Measurements from ENCODE around the gene MYO1H. TPM values are rescaled to one million over a fixed set of nuclear protein-coding genes. Genes with fewer than 3 reads are reported as not detected.

The MYO1H gene
- total and polyA plus RNA-seq, 10 donors, result 0.05 TPM; not detected in 9

DNA sequence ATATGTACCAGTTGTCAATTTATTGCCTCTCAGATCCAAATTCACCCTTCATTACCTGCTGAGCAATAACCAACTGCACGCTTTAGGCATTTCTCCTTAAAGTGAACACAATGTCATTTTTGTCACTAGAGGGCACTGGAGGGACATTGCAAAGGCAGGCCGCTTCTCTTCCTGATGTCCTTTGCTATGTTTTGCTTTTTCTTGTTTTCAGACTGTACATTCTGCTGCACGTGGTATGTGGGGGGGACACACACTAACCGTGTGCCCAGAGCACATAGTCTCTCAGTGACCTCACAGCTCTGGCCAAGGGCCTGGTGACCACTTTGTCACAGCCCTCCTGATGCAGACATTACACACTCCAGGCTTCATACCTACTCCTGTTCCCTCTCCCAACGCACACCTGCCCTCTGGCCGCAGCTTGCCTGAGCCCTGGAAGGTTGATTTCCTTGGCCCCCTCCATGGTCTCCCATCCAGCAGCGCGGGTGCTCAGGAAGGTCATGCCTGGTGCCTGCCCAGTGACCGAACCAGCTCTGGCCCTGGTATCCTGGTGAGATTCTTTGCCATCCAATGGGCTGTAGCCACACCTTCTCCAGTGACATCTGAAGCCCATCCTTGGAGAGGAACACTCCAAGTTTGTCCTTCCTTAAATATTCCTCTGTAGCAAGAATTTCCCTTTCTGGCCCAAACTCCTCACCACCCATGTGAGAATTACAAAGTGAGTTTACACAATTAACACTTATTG, 39.9 kb downstream of the MYO1H start:
- 68 to 79% (median 71%) methylated on average over 9 of the region's 9 CpGs for WGBS, 5 donors
- no peak for TF ChIP-seq POLR2AphosphoS5 (IDR thresholded peaks at IDR 0.05)
- TF ChIP-seq, protein P1, sequence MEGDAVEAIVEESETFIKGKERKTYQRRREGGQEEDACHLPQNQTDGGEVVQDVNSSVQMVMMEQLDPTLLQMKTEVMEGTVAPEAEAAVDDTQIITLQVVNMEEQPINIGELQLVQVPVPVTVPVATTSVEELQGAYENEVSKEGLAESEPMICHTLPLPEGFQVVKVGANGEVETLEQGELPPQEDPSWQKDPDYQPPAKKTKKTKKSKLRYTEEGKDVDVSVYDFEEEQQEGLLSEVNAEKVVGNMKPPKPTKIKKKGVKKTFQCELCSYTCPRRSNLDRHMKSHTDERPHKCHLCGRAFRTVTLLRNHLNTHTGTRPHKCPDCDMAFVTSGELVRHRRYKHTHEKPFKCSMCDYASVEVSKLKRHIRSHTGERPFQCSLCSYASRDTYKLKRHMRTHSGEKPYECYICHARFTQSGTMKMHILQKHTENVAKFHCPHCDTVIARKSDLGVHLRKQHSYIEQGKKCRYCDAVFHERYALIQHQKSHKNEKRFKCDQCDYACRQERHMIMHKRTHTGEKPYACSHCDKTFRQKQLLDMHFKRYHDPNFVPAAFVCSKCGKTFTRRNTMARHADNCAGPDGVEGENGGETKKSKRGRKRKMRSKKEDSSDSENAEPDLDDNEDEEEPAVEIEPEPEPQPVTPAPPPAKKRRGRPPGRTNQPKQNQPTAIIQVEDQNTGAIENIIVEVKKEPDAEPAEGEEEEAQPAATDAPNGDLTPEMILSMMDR (IDR thresholded peaks at IDR 0.05 in 8 of 11, conservative IDR thresholded peaks at IDR 0.05 in 3 of 11), result peak in 2 of 11 experiments; percentile 19 to 22
- intact Hi-C loops (cut with DNase I; ENCODE audit: low total_unique reads), result no loop called here
- H3K4me1 ChIP-seq, result peaks cover 0 to 4% (median 0%) of the 10 kb centered on the region in 6 donors
- DNase-seq, result no peak
- no peaks in the 10 kb centered on the region for H3K36me3 ChIP-seq
- peaks cover 0 to 28% (median 0%) of the 10 kb centered on the region in 7 donors for H3K27me3 ChIP-seq (replicated peaks in 1 of 7)
- no peak overlapping the region for H3K4me3 ChIP-seq
- peaks cover 0 to 9% (median 3%) of the 10 kb centered on the region in 8 donors for H3K9me3 ChIP-seq
- H3K27ac ChIP-seq, result no peak overlapping the region

DNA sequence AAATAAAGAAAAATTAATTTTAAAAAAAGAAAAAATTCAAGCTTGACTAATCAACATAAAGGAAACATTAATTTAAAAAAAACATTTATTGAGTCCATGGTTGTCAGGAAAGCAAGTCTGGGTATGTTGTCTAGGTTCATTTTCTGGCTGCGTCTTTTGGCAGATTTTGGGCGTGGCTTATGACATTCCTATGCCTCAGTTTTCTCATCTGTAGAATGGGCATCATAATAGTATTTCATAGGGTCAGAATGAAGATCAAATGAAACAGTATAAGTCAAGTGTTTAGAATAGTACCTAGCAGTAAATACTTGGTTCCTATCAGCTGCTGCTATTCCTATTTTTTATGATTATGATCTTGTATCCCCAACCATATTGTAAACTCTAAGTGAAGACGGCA, 40.5 kb downstream of the MYO1H start:
- no peak overlapping the region for H3K27ac ChIP-seq
- peaks cover 0 to 9% (median 3%) of the 10 kb centered on the region in 8 donors for H3K9me3 ChIP-seq
- intact Hi-C loops (cut with DNase I; ENCODE audit: low total_unique reads), result no loop called here
- WGBS, 5 donors, result 81 to 96% (median 94%) methylated on average over 3 of the region's 3 CpGs
- peaks cover 0 to 4% (median 0%) of the 10 kb centered on the region in 6 donors for H3K4me1 ChIP-seq
- peaks cover 0 to 33% (median 0%) of the 10 kb centered on the region in 7 donors for H3K27me3 ChIP-seq (replicated peaks in 1 of 7)
- no peak for DNase-seq
- no peaks in the 10 kb centered on the region for H3K36me3 ChIP-seq
- no peak overlapping the region for H3K4me3 ChIP-seq
- TF ChIP-seq, protein P1 (IDR thresholded peaks at IDR 0.05 in 8 of 11, conservative IDR thresholded peaks at IDR 0.05 in 3 of 11), result no peak
- TF ChIP-seq POLR2AphosphoS5 (IDR thresholded peaks at IDR 0.05) (no peak), POLR2A (IDR thresholded peaks at IDR 0.05) (no peak)

DNA sequence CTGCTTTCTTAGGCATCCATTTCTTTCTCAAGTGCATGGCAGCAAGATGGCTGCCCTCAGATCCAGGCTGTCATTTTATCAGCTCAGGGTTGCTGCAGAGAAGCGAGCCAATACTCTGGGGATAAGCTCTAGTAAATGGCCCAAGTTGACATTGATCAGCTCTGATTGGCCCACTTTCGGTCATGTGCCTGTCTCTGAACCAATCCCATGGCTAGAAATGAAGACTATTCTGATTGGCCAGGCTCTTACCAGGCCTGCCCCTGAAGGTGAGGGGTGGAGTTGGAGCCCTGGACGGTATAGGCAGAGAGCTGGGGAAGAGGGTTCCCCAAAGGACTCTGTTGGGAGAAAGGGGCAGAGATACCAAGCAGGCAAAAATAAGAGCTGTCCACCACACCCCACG, 41.4 kb downstream of the MYO1H start:
- intact Hi-C loops (cut with DNase I; ENCODE audit: low total_unique reads), result no loop called here
- Histone ChIP-seq H3K27me3 (replicated peaks in 1 of 7) (peaks cover 0 to 39% (median 0%) of the 10 kb centered on the region in 7 donors), H3K27ac (no peak overlapping the region), H3K4me3 (no peak overlapping the region), H3K4me1 (peaks cover 0 to 4% (median 0%) of the 10 kb centered on the region in 6 donors), H3K9me3 (peaks cover 0 to 9% (median 3%) of the 10 kb centered on the region in 8 donors), H3K36me3 (no peaks in the 10 kb centered on the region)
- WGBS, 5 donors, result 66 to 83% (median 72%) methylated on average over 4 of the region's 4 CpGs
- TF ChIP-seq POLR2A (IDR thresholded peaks at IDR 0.05), result no peak
- TF ChIP-seq, protein P1 (IDR thresholded peaks at IDR 0.05 in 8 of 11, conservative IDR thresholded peaks at IDR 0.05 in 3 of 11), result no peak
- no peak for TF ChIP-seq POLR2AphosphoS5 (IDR thresholded peaks at IDR 0.05)
- no peak for DNase-seq

Data from spleen (tissue), 11 donors.